GM19025 (cell line): Measurements from ENCODE around the gene AZI2.

Source experiments
- ATAC-seq: cut with Tn5 transposase; IDR thresholded peaks from one replicate; pipeline ENCODE4 v1.9.1; 2021; ENCODE audit warnings: mild to moderate bottlenecking, low read depth, moderate library complexity; ENCODE audit not compliant: unreplicated experiment

The AZI2 gene

DNA sequence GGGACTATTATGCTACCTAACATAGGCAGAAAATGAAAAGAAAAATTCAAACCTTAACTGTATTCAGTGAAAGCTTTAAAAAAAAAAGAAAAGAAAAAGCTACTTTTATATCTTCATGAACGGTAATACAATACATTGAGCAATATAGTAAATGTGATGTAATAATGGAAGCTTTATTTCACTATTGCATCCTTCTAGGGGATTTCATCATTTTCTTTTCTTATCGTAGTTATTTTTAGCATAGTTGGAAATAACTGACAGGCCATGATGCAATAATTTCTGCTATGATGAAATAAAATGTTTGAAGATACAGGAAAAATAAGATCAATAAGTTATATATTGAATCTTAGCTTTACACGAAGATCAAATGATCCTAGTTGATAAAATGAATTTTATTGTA is 40.4 kb downstream of the AZI2 start:
- ATAC-seq: no peak

GRCh38 chr3:28301688-28302087 is 46.9 kb downstream of the AZI2 start:
- no peak for ATAC-seq

GRCh38 chr3:28300345-28300962 is 48.2 kb downstream of the AZI2 start:
- no peak for ATAC-seq

DNA sequence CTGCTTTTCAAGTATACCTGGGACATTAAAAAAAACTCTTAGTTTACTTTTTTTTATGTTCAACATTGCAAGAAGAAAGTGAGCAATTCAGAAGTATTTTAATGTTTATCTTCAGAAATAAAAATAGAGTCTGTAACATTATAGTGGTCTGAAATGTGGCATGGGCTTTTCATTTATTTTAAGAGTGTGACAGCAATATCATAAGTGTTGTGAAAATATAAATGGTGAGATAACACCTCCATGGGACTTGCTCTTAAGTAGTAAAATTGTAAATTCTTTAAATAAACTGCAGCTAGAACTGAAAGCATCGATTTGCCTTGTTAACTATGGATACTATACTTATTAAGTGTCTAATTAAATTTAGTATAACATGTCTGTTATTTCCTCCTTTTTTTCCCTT is 48.9 kb downstream of the AZI2 start:
- no peak for ATAC-seq

GRCh38 chr3:28295898-28296490 is 52.6 kb downstream of the AZI2 start:
- ATAC-seq: no peak

DNA sequence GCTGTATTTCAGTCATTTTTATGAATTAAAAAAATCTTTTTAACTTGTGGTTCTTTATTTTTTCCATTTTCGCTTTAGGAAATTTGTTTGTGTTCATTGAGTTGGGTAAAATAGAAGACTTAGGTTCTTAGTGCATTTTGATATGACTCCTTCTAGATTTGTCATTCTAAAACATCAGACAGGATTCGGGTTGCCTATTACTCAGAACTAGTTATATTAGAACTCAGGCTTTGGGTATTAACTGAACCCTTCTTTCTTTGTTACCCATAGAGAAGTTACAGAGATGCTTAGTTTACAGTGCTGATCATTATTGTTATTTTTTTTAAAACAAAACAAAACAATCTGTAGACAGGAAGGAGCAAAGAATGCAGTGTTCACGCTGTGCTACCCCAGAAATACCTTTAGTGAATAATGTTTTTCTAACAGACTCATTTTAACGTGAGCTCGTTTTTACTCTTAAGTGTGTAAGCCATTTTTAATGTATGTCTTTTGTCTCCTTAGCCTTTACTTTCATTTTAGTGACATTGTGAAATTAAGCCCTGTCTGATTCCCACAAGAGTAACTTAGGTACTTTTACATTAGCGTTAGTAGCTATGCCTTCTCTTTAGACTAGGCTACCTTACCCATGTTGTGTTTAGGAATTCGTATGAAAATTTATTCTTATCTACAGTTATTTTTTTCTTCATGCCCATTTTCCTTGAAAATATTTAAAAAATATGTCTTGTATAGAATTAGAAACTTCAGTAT is 53.8 kb downstream of the AZI2 start:
- ATAC-seq: no peak

DNA sequence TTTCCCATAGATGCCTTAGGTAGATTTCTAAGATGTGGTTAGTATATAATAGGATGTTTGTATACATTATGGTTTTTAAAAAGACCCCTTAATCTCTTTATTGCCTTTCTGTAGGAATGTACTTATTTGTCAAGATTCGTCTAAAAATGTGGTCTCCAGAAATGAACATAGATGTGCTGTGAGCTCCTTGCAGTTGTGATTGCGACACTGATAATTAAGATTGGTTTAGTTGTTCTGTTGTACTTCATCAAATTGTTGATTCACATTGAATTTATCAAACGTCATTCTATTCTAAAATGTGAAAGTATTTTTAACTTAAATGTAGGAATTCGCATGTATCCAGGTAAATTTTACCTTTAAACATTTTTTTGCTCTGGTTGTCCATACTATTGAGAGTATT is 56.0 kb downstream of the AZI2 start:
- no peak for ATAC-seq

DNA sequence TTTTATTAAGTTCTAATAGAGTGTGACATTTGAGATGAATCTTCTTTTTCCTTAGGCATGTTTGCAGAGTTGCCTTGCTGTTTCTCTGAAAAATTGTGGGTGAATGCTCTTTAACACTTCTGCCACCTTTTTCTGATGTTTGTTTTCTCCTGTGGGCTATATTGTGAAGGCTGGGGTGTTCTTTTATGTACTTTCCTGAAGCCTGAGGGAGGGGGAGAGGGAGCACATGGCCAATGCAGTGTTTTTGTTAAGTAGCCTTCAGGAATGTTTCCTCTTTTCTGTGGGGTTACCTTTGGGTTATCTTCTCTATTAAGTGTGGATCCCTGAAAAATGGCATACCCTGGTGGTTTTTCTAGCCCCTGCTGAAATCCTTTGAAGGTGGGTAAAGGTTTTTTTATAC is 57.0 kb downstream of the AZI2 start:
- ATAC-seq: no peak

GRCh38 chr3:28290863-28291300 is 57.7 kb downstream of the AZI2 start:
- no peak for ATAC-seq

- ATAC-seq: no peak
Observed at GRCh38 chr3:28287046-28287445, 61.6 kb downstream of the AZI2 start.

DNA sequence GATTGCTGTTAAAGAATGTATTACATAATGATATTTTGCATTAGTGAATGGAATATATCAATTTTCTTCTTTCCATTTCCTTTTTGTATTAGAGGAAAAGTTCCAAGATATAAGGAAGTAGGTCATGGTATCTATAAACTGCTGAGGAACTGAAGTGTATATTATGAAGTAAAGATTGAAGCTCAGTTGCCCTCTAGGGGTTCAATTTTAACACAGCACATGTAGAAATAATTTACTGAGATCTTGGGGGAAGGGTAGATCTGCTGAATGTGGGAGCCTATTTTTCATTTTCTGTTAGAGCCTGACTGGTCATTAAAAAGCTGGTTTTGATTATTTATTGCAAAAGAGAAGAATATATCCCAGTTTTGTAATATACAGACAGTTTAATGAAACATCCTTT is 62.0 kb downstream of the AZI2 start:
- peak; percentile 75 for ATAC-seq

DNA sequence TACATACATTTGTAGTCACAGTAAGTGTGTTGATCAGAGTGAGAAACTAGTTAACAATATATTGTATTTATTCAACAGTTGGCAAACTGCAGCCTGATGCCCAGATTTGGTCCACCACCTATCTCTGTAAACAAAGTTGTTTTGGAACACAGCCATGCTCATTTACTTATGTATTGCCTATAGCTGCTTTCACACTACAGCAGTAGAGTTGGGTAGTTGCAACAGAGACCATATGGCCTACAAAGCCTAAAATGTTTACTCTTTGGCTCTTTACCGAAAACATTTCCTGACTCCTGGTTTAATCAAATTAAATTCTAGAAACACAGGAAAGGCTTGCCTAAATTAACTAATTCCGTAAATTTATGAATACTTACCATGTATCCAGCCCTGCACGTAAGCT is 67.8 kb downstream of the AZI2 start:
- ATAC-seq: no peak

DNA sequence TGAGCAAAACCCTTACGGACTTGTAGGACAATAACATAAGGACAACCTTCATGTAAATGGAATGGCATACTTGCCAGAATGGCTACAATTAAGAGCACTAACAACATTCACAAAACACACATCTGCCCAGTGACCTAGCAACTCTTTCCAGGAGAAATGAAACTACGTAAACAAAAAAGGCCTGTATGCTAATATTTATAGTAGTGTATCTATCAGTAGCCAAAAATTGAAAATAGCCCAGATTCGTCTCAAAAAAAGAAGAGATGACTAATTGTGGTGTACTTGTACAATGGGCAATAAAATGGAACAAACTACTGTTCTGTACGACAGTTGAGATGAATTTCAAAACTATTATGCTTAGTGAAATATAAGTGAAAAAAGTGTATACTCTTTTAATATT is 68.9 kb downstream of the AZI2 start:
- ATAC-seq: no peak

DNA sequence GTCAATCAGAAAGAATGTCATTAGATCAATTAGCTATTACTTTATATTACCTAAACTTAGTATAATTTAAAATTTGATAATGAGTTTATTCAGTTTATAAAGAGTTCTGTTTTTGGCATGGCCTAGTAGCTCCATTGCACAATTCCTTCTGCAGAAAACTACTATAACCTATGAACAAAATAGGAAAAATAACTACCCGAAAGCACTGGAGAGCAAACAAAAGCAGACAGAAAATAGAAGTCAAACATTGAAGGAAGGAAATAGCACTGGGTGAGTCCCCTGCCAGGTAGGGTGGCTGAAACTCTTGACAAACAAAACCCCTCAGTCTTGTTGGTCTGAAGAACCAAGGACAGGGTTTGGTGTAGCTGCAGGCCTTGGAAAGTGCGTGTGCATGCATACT is 69.7 kb downstream of the AZI2 start:
- no peak for ATAC-seq

- ATAC-seq: no peak
Observed at GRCh38 chr3:28273837-28274236, 74.8 kb downstream of the AZI2 start.
